ENCODE results near the gene NLK.
"Not testable (repeated sequence)": the region's sequence is repeated elsewhere in the genome, so short reads cannot be mapped to it uniquely, and the experiment has no call there.

The NLK gene

GRCh38 chr17:28155405-28155804 lies 112.9 kb downstream of the NLK start:
- not testable (repeated sequence) for DNase-seq (ENCODE audit: low read depth in 2 of 2)

DNA sequence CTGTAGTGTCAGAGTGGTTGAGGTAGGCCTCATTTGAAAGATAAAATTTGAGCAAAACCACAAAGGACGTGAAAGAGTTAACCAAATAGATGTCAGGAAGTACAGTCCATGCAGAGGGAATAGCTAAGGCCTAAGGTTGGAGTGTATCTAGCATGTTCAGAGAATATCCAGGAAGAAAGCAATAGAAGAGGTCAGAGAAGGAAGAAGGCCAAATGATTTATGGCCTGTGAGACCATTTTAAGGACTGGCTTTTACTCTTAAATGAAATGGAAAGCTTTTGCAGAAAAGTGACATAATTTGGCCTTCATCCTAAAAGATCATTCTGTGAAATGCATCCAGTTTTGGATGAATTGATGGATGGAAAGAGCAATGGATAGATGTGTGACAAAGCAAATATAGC lies 116.5 kb downstream of the NLK start:
- DNase-seq (ENCODE audit: low read depth in 2 of 2), result no peak

DNA sequence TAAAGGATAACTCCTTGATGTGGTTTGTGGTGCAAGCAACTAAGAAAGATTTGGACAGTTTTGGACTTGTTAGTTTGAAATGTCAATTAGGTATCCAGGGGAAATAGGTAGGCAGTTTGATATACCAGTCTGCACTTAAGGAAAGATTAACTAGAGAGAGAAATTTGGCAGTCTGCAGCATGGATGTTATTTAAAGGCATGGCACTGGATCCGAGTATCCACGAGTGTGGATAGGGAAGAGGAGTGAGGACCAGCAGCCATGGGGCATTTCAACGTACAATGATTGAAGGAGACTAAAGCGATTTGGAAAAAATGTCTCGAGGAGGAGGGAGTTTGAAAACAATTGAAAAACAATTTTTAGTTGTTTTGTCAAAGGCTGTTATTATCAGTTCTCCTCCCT lies 117.4 kb downstream of the NLK start:
- DNase-seq (ENCODE audit: low read depth in 2 of 2), result no peak

- DNase-seq (ENCODE audit: low read depth in 2 of 2), result no peak
Measured at GRCh38 chr17:28160610-28161009, 118.1 kb downstream of the NLK start.

- DNase-seq (ENCODE audit: low read depth in 2 of 2), result no peak
Measured at GRCh38 chr17:28161311-28161710, 118.8 kb downstream of the NLK start.

DNA sequence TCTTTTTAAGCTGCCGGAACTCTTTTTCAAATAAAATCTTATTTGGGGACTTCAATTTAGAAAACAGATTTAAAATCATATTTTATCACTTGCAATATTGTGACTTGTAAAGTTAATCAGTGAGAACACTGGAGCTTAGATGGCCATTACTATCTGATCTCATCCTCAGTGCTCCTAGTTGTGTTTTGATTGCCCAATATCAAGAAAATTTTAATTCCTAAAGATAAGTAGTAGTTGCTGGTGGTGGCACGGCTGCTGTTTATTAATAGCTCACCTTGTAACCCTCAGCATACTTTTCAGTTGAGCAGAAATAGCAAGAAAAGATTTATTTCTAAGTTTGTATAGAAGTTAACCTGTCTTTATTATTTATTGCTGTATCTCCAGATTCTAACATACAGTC lies 124.0 kb downstream of the NLK start:
- DNase-seq (ENCODE audit: low read depth in 2 of 2), result no peak

DNA sequence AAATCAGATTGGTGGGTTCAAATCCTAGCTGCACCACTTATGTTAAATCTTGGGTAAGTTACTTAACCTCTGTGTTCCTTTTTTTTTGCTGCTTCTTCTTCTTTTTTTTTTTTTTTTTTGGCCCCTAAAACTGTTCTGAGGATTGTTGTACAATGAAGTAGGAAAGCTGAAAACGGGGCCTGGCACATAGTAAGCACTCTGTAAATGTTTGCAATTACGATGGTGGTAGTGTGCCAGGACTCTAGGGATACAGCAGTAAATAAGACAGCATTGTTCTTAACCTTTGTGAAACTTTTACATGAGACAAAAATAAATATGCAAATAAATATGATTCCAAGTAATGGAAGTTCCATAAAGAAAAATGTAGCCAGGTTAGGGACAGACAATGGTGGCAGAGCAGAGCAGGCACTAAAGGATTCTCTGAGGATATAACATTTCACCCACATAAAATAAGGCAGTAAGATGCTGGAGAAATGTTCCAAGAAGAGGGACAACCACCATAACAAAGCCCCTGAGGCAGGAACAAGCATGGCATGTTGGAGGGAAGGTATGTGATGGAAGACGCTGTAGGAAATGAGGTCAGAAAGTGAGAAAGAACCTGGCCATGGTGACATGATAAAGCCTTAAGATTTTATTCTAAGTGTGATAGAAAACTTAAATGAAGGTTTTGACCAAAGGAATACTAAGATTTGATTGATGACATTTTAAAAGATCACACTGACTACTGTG lies 127.3 kb downstream of the NLK start:
- no peak for DNase-seq (ENCODE audit: low read depth in 2 of 2)

DNA sequence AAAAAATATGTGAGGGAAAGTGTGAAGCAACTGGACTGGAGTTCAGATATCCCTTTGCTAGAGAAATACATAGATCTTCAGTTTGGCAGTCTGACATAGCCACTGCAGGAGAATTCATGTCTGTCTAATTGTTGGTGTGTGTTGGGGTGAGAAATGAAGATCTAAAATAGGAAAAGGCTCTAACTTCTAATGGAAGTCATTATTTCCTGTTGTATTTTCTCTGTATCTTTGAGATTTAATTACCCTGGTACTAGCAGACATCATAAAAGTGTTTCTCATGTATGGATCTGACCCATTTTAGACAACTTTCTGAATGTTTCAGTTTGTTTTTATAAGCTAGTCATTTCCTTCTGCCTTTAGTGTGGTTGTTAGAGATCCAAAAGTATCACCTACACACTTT lies 128.3 kb downstream of the NLK start:
- DNase-seq (ENCODE audit: low read depth in 2 of 2), result no peak

DNA sequence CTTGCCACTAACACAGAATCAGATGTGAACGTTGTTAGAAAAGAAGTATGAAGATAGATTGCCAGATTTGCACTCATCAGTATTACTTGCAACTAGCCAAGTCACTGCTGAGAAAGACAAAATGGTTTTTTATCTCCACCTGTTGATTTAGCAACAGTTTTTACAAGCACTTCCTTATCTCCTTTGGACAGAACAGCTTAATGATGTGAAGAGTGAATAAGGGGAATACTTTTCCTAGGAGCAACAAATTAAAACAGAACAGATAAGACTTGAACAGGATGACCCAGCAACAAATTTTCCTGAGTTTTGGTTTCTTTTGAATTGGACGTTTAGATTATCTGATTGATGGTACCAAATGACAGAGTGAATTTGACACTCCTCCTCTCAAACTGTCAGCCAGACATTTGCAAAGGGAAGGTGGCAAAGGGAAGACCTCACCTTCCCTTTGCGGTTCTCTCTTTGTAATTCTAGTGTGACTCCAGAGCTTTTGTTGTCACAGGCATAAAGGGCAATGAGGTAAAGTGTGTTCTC lies 130.6 kb downstream of the NLK start:
- no peak for DNase-seq (ENCODE audit: low read depth in 2 of 2)

DNA sequence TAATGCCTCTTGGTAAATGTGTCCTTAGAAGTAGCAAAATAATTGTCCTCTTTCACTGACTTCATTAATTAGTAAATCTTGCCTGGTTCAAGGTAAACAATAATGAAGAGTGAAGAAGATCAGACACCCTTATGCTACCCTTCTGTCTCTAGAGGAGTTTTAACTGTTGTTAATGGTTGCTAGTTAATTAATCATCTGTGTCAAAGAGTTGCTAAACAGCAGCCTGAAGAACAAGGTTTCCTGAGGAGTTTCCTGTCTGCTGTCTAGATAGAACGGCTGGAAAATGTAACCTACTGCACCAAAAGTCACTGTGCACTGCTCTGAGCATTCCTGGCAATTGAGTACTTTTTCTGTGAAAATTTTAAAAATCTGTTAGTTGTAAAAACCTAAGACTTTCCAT lies 131.3 kb downstream of the NLK start:
- DNase-seq (ENCODE audit: low read depth in 2 of 2), result no peak

GRCh38 chr17:28174352-28175046 lies 132.0 kb downstream of the NLK start:
- peak in 1 of 2 donors; percentile 4 for DNase-seq (ENCODE audit: low read depth in 2 of 2)

DNA sequence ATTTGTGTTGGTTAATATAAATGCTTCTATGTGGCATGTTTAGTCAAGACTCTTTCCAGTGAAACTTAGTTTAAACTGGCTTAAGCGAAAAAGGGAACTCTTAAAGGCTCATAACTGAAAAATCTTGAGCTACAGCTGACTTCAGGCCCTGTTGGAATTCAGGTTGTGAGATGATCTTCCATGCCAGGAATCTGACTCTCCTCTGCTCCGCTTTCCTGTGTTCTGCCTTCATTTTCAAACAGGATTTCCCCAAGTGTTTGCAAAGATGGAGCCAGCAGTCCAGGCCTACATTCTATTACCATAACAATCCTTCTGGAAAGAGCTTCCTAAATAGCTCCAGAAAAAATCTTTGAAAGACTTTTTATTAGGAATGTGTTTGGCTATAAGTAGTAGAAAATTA lies 134.9 kb downstream of the NLK start:
- no peak for DNase-seq (ENCODE audit: low read depth in 2 of 2)

DNA sequence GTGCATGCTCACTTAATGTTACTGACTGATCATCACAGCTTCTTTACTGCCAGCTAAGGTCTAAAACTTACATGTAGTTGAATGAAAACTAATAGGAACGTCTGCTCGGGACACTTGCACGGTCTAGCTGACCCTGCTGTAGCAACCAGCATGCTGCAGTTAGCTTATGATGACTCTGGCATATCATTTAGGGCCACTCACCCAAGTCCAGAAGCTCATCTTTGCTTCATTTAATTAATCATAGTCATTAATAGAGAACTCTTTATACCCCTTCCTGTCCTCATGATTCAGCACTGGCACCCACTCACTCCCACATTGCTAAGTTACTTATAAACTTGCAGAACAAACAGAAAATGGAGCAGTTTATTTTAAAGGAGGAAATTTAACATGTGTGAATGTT lies 136.3 kb downstream of the NLK start:
- no peak for DNase-seq (ENCODE audit: low read depth in 2 of 2)

- DNase-seq (ENCODE audit: low read depth in 2 of 2), result no peak
Measured at GRCh38 chr17:28180449-28180848, 138.0 kb downstream of the NLK start.

GRCh38 chr17:28181568-28181967 lies 139.1 kb downstream of the NLK start:
- DNase-seq (ENCODE audit: low read depth in 2 of 2), result no peak

GRCh38 chr17:28182559-28182958 lies 140.1 kb downstream of the NLK start:
- no peak for DNase-seq (ENCODE audit: low read depth in 2 of 2)

DNA sequence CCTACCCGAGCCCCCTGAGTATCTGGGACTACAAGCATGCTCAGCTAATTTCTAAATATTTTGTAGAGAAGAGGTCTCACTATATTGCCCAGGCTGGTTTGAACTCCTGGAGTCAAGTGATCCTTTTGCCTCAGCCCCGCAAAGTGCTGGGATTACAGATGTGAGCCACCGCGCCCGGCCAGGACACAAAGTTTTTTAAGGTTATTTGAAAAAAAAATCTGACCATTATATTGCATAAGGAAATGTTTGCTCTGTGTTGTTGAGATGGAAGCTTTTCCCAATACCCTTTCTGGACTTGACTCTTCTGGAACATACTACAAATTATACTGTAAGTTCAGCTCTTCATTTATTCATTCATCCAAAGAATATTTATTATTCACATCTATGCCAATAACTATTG lies 143.2 kb downstream of the NLK start:
- no peak for DNase-seq (ENCODE audit: low read depth in 2 of 2)

DNA sequence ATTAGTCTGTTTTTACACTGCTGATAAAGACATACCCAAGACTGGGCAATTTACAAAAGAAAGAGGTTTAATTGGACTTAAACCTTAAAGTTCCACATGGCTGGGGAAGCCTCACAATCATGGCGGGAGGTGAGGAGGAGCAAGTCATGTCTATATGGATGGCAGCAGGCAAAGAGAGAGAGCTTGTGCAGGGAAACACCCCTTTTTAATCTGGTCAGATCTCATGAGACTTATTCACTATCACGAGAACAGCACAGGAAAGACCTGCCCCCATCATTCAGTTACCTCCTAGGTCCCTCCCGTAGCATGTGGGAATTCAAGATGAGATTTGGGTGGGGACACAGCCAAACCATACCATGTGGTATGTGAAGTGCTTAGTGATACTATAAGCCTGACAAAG lies 144.0 kb downstream of the NLK start:
- not testable (repeated sequence) for DNase-seq (ENCODE audit: low read depth in 2 of 2)

DNA sequence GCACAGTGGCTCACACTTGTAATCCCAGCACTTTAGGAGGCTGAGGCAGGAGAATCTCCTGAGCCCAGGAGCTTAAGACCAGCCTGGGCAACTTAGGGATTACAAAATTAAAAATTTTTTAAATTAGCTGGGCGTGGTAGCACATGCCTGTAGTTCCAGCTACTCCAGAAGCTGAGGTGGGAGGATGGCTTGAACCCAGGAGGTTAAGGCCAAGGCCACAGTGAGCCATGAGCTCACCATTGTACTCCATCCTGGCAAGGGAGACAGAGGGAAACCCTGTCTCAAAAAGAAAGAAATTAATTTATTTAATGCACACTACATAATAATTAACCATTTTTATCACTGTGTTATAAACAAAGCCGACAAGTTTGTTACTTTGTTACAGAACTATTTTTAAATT lies 145.5 kb downstream of the NLK start:
- no peak for DNase-seq (ENCODE audit: low read depth in 2 of 2)

GRCh38 chr17:28188841-28189263 lies 146.4 kb downstream of the NLK start:
- DNase-seq (ENCODE audit: low read depth in 2 of 2), result no peak

GRCh38 chr17:28189667-28190066 lies 147.2 kb downstream of the NLK start:
- DNase-seq (ENCODE audit: low read depth in 2 of 2), result no peak

DNA sequence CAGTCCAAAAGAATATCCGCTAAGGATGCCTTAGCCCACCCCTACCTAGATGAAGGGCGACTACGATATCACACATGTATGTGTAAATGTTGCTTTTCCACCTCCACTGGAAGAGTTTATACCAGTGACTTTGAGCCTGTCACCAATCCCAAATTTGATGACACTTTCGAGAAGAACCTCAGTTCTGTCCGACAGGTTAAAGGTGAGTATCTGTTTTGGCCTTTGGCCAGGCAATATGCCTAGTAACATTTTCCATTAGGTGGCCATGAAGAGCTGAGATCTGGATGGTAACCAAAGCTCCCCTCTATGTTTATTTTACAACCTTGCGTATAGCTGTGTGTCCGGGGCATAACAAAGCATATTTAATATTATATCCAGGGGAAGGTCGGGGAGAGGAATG lies 148.5 kb downstream of the NLK start:
- no peak for DNase-seq (ENCODE audit: low read depth in 2 of 2)

GRCh38 chr17:28193241-28193640 lies 150.8 kb downstream of the NLK start:
- DNase-seq (ENCODE audit: low read depth in 2 of 2), result no peak

Measured in stimulated activated CD8-positive, alpha-beta memory T cell treated with anti-CD3 and anti-CD28 coated beads, Interleukin-15, amount 100 ng/mL, for 48 hours (primary cell).